WTC11 (cell line): ENCODE data around the gene DLGAP3. TPM values are rescaled to one million over a fixed set of nuclear protein-coding genes. Genes with fewer than 3 reads are reported as not detected.

Source experiments
- ATAC-seq: fragments of 200-7000 bp; cut with Tn5 transposase; 2 replicates; pipeline ENCODE4 v1.10.0; 2021; ENCODE audit warnings: mild to moderate bottlenecking, moderate library complexity
- CTCF ChIA-PET: fragments of 300-600 bp; sonication (Branson Sonifier 250); formaldehyde crosslinking; loops from one replicate; lab custom pipeline; 2021; ENCODE audit warnings: antibody characterized with exemption; lab: Charles Lee
- POLR2A ChIA-PET: fragments of 350-600 bp; sonication (Branson Sonifier 250); formaldehyde crosslinking; loops from one replicate; lab custom pipeline; 2021; ENCODE audit warnings: antibody characterized with exemption; lab: Charles Lee
- DNase-seq: peaks from one replicate; pipeline ENCODE4 v3.0.0; 2021; ENCODE audit warnings: low spot score
- H3K27ac Mint-ChIP-seq: 2 replicates; pipeline ENCODE4 v1.8.0; 2021; ENCODE audit warnings: mixed read lengths
- H3K27me3 Mint-ChIP-seq: 2 replicates; pipeline ENCODE4 v1.8.0; 2021; ENCODE audit warnings: low read depth, mild to moderate bottlenecking, moderate library complexity, mixed read lengths
- H3K36me3 Mint-ChIP-seq: 2 replicates; pipeline ENCODE4 v1.8.0; 2021; ENCODE audit warnings: mixed read lengths
- H3K4me1 Mint-ChIP-seq: 2 replicates; pipeline ENCODE4 v1.8.0; 2022; ENCODE audit warnings: mixed read lengths
- H3K4me3 Mint-ChIP-seq: 2 replicates; pipeline ENCODE4 v1.8.0; 2021; ENCODE audit warnings: mild to moderate bottlenecking, moderate library complexity, mixed read lengths
- H3K9me3 Mint-ChIP-seq: 2 replicates; pipeline ENCODE4 v1.8.0; 2021; ENCODE audit warnings: mixed read lengths
- AFF4 ChIP-seq: sonication (generic); formaldehyde crosslinking; IDR thresholded peaks from 2 replicates; pipeline ENCODE4 v1.8.1; 2023; ENCODE audit warnings: mild to moderate bottlenecking, missing genetic modification reagents, borderline replicate concordance
- CREM ChIP-seq: sonication (generic); formaldehyde crosslinking; IDR thresholded peaks from 2 replicates; pipeline ENCODE4 v1.8.1; 2022; ENCODE audit warnings: mild to moderate bottlenecking, missing genetic modification reagents, moderate library complexity
- CTCF ChIP-seq: fragments of 200-600 bp; IDR thresholded peaks from 2 replicates; pipeline ENCODE4 v1.8.0; 2022; ENCODE audit warnings: antibody characterized with exemption
- ELF4 ChIP-seq: sonication (generic); formaldehyde crosslinking; IDR thresholded peaks from 2 replicates; pipeline ENCODE4 v1.8.1; 2022; ENCODE audit warnings: low read depth, mild to moderate bottlenecking, moderate library complexity, missing genetic modification reagents
- FOXK1 ChIP-seq: sonication (generic); formaldehyde crosslinking; IDR thresholded peaks from 2 replicates; pipeline ENCODE4 v1.8.0; 2022; ENCODE audit warnings: mild to moderate bottlenecking, moderate library complexity, missing genetic modification reagents
- GTF2I ChIP-seq: fragments of 250-450 bp; sonication (Bioruptor Pico); conservative IDR thresholded peaks from 2 replicates; pipeline ENCODE4 v1.4.0; 2021; ENCODE audit warnings: mild to moderate bottlenecking
- MAX ChIP-seq: sonication (generic); formaldehyde crosslinking; IDR thresholded peaks from 2 replicates; pipeline ENCODE4 v1.8.0; 2022; ENCODE audit warnings: mild to moderate bottlenecking, missing genetic modification reagents
- NFYB ChIP-seq: sonication (generic); formaldehyde crosslinking; conservative IDR thresholded peaks from 2 replicates; pipeline ENCODE4 v1.8.0; 2022; ENCODE audit warnings: low read depth, missing genetic modification reagents
- NR3C1 ChIP-seq: sonication (generic); formaldehyde crosslinking; conservative IDR thresholded peaks from 2 replicates; pipeline ENCODE4 v1.8.1; 2023; ENCODE audit warnings: low read depth, mild to moderate bottlenecking, missing genetic modification reagents
- PREB ChIP-seq: sonication (generic); formaldehyde crosslinking; IDR thresholded peaks from 2 replicates; pipeline ENCODE4 v1.8.1; 2022; ENCODE audit warnings: mild to moderate bottlenecking, missing genetic modification reagents, moderate library complexity, borderline replicate concordance
- ZNF281 ChIP-seq: sonication (generic); formaldehyde crosslinking; IDR thresholded peaks from 2 replicates; pipeline ENCODE4 v1.8.0; 2023; ENCODE audit warnings: mild to moderate bottlenecking, missing genetic modification reagents
- ZNF416 ChIP-seq: fragments of 250-450 bp; sonication (Bioruptor Pico); IDR thresholded peaks from 2 replicates; pipeline ENCODE4 v1.9.0; 2021; ENCODE audit warnings: mild to moderate bottlenecking, inconsistent platforms
- total RNA-seq: library from RNA; stranded (reverse); gene quantifications from 3 replicates; pipeline ENCODE4 v1.2.3, GENCODE V29; 2021
- TF ChIP-seq, protein P1 (sequence below): fragments of 250-450 bp; sonication (Bioruptor Pico); conservative IDR thresholded peaks from 2 replicates; pipeline ENCODE4 v1.9.0; 2021; ENCODE audit warnings: mild to moderate bottlenecking
- TF ChIP-seq, protein P2 (sequence below): sonication (generic); formaldehyde crosslinking; IDR thresholded peaks from 2 replicates; pipeline ENCODE4 v1.8.1; 2023; ENCODE audit warnings: mild to moderate bottlenecking, missing genetic modification reagents
- TF ChIP-seq, protein P3 (sequence below): sonication (generic); formaldehyde crosslinking; IDR thresholded peaks from 2 replicates; pipeline ENCODE4 v1.8.0; 2022; ENCODE audit warnings: missing genetic modification reagents
- TF ChIP-seq, protein P4 (sequence below): sonication (generic); formaldehyde crosslinking; IDR thresholded peaks from 2 replicates; pipeline ENCODE4 v1.8.1; 2023; ENCODE audit warnings: mild to moderate bottlenecking, missing genetic modification reagents

DLGAP3 gene
- total RNA-seq, 1 experiment from 2014 or later, result 11.3 TPM

- TF ChIP-seq AFF4 (CRISPR knock-in tag), result no peak
- TF ChIP-seq NFYB (CRISPR knock-in tag), result no peak
- no peak for TF ChIP-seq ZNF281 (CRISPR knock-in tag)
- TF ChIP-seq, protein P1, sequence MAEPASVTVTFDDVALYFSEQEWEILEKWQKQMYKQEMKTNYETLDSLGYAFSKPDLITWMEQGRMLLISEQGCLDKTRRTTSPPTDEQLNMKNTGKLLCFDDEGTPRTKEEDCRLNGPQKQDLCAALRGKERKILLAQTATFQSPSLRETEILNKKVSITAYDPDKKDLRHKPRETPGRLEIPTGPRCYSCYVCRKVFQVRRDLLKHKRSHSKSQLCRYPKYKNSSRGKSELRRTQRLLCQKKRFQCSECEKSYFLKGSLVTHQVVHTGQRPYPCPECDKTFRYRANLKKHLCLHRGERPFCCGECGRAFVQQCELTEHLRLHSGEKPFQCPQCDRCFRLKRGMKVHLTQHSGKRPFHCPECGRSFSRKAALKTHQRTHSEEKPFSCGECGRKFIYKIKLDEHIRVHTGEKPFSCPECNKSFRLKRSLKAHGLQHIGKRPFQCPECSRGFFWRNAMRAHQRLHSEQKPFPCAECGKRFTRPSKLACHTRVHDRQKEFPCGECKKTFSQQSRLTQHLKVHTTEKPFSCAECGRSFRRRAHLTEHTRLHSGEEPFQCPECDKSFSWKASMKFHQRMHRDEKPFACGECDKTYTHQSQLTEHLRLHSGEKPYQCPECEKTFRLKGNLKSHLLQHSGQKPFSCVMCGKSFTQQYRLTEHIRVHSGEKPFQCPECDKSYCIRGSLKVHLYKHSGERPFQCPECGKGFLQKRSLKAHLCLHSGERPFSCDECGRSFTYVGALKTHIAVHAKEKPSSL (CRISPR knock-in tag), result no peak
- TF ChIP-seq GTF2I (CRISPR knock-in tag), result no peak
Measured at GRCh38 chr1:34870395-34870794, 59.1 kb downstream of the DLGAP3 start (continued).

GRCh38 chr1:34869760-34870159 lies 59.7 kb downstream of the DLGAP3 start:
- Mint-ChIP-seq H3K36me3 (no peaks in the 10 kb centered on the region), H3K27ac (no peak overlapping the region), H3K4me1 (0 out of 2 replicates have a peak, but pooled peaks cover 2% of the 10 kb centered on the region), H3K9me3 (no peaks in the 10 kb centered on the region), H3K4me3 (no peak overlapping the region), H3K27me3 (peaks cover 18% of the 10 kb centered on the region)
- no peak for ATAC-seq
- POLR2A ChIA-PET, result no interaction called here
- no peak for DNase-seq
- CTCF ChIA-PET, result interaction anchor here (0.5 to 2.7 kb wide), 3 partner anchors 11 to 24 kb away, joined by 3 to 14 read pairs (median 9); partner anchors contain the start of gene SMIM12
- TF ChIP-seq CTCF (no peak), ZNF416 (CRISPR knock-in tag) (no peak), NR3C1 (CRISPR knock-in tag) (no peak), PREB (CRISPR knock-in tag) (no peak), CREM (no peak), ELF4 (CRISPR knock-in tag) (no peak), MAX (CRISPR knock-in tag) (no peak), FOXK1 (no peak)
- TF ChIP-seq, protein P2, sequence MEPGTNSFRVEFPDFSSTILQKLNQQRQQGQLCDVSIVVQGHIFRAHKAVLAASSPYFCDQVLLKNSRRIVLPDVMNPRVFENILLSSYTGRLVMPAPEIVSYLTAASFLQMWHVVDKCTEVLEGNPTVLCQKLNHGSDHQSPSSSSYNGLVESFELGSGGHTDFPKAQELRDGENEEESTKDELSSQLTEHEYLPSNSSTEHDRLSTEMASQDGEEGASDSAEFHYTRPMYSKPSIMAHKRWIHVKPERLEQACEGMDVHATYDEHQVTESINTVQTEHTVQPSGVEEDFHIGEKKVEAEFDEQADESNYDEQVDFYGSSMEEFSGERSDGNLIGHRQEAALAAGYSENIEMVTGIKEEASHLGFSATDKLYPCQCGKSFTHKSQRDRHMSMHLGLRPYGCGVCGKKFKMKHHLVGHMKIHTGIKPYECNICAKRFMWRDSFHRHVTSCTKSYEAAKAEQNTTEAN (CRISPR knock-in tag), result no peak
- TF ChIP-seq, protein P3, sequence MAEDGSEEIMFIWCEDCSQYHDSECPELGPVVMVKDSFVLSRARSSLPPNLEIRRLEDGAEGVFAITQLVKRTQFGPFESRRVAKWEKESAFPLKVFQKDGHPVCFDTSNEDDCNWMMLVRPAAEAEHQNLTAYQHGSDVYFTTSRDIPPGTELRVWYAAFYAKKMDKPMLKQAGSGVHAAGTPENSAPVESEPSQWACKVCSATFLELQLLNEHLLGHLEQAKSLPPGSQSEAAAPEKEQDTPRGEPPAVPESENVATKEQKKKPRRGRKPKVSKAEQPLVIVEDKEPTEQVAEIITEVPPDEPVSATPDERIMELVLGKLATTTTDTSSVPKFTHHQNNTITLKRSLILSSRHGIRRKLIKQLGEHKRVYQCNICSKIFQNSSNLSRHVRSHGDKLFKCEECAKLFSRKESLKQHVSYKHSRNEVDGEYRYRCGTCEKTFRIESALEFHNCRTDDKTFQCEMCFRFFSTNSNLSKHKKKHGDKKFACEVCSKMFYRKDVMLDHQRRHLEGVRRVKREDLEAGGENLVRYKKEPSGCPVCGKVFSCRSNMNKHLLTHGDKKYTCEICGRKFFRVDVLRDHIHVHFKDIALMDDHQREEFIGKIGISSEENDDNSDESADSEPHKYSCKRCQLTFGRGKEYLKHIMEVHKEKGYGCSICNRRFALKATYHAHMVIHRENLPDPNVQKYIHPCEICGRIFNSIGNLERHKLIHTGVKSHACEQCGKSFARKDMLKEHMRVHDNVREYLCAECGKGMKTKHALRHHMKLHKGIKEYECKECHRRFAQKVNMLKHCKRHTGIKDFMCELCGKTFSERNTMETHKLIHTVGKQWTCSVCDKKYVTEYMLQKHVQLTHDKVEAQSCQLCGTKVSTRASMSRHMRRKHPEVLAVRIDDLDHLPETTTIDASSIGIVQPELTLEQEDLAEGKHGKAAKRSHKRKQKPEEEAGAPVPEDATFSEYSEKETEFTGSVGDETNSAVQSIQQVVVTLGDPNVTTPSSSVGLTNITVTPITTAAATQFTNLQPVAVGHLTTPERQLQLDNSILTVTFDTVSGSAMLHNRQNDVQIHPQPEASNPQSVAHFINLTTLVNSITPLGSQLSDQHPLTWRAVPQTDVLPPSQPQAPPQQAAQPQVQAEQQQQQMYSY (CRISPR knock-in tag), result no peak
- TF ChIP-seq, protein P4, sequence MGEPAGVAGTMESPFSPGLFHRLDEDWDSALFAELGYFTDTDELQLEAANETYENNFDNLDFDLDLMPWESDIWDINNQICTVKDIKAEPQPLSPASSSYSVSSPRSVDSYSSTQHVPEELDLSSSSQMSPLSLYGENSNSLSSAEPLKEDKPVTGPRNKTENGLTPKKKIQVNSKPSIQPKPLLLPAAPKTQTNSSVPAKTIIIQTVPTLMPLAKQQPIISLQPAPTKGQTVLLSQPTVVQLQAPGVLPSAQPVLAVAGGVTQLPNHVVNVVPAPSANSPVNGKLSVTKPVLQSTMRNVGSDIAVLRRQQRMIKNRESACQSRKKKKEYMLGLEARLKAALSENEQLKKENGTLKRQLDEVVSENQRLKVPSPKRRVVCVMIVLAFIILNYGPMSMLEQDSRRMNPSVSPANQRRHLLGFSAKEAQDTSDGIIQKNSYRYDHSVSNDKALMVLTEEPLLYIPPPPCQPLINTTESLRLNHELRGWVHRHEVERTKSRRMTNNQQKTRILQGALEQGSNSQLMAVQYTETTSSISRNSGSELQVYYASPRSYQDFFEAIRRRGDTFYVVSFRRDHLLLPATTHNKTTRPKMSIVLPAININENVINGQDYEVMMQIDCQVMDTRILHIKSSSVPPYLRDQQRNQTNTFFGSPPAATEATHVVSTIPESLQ, result no peak
